22Rv1 (cell line): ENCODE results near the gene ABCA12.

Experiments
- H3K27ac ChIP-seq: fragments of 450-650 bp; 2 replicates; pipeline ENCODE4 v1.5.1; 2017
- CTCF ChIP-seq: fragments of 450-650 bp; IDR thresholded peaks from 2 replicates; pipeline ENCODE4 v1.5.1; 2017; ENCODE audit warnings: mild to moderate bottlenecking
- ZFX ChIP-seq: fragments of 450-650 bp; IDR thresholded peaks from 2 replicates; pipeline ENCODE4 v1.6.1; 2017; ENCODE audit warnings: antibody characterized with exemption, borderline replicate concordance

The ABCA12 gene

GRCh38 chr2:214946949-214947348, 191.5 kb downstream of the ABCA12 start:
- TF ChIP-seq ZFX, result no peak
- TF ChIP-seq CTCF, result no peak
- no peak overlapping the region for H3K27ac ChIP-seq

GRCh38 chr2:214934006-214934405, 204.4 kb downstream of the ABCA12 start:
- no peak for TF ChIP-seq CTCF
- no peak for TF ChIP-seq ZFX

GRCh38 chr2:214904634-214905033, 233.8 kb downstream of the ABCA12 start:
- H3K27ac ChIP-seq, result no peak overlapping the region
- TF ChIP-seq ZFX, result no peak
- TF ChIP-seq CTCF, result no peak

More at GRCh38 chr2:214934006-214934405, 204.4 kb downstream of the ABCA12 start:
- H3K27ac ChIP-seq, result no peak overlapping the region

DNA sequence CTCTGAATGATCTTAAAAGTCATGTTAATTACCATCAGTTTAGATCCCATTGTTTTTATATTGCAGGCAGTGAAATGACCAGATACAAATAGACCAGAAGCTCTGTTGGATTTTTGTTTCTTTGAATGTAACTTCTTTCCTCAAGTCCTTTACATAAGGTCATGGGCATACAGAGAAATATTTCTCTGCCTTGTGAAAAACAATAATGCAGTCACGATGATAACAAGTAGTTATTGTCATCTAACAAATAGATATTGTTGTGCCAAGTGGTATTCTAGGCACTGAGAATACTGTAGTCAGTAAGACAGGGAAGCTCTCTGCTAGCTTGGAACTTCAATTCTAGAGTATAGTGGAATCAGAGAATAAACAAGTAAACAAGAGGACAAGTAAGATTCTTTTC, 234.2 kb downstream of the ABCA12 start:
- H3K27ac ChIP-seq, result no peak overlapping the region
- TF ChIP-seq CTCF (no peak), ZFX (no peak)

DNA sequence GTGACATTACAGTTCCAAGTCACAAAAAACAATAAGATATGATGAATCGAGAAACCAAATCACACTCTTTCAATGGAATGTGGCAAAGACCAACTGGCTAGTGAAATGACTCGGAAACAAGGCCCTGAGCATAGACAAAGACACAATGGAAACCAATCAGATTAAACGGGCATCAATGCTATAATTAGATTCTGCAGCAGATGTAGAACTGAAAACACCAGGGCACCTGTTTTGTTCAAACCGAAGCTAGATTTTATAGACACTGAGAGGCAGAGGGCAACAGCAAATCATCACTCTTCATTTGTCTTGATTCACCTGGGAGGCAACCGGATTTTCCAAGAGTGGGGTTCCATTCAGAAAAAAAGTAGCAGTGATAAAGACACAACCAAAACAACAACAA, 236.1 kb downstream of the ABCA12 start:
- no peak for TF ChIP-seq ZFX
- H3K27ac ChIP-seq, result no peak overlapping the region

- TF ChIP-seq CTCF (no peak), ZFX (no peak)
- H3K27ac ChIP-seq, result no peak overlapping the region
Measured at GRCh38 chr2:214899751-214900150, 238.7 kb downstream of the ABCA12 start.

- TF ChIP-seq ZFX (no peak), CTCF (no peak)
- H3K27ac ChIP-seq, result no peak overlapping the region
Measured at GRCh38 chr2:214896274-214896673, 242.2 kb downstream of the ABCA12 start.

- no peak overlapping the region for H3K27ac ChIP-seq
- TF ChIP-seq CTCF, result no peak
- no peak for TF ChIP-seq ZFX
Measured at GRCh38 chr2:214895469-214895868, 243.0 kb downstream of the ABCA12 start.
